GM21528 (cell line): Measurements from ENCODE around the gene PLEKHG1.

ENCODE experiments used
- ATAC-seq: cut with Tn5 transposase; IDR thresholded peaks from one replicate; pipeline ENCODE4 v1.9.1; 2021; ENCODE audit warnings: mild to moderate bottlenecking, moderate library complexity; ENCODE audit not compliant: unreplicated experiment, low FRiP score

The PLEKHG1 gene

GRCh38 chr6:150637266-150637665 is 37.6 kb downstream of the PLEKHG1 start:
- no peak for ATAC-seq

GRCh38 chr6:150638267-150638666 is 38.6 kb downstream of the PLEKHG1 start:
- no peak for ATAC-seq

GRCh38 chr6:150638765-150639164 is 39.1 kb downstream of the PLEKHG1 start:
- no peak for ATAC-seq

- no peak for ATAC-seq
Measured at GRCh38 chr6:150639823-150640331, 40.2 kb downstream of the PLEKHG1 start.

GRCh38 chr6:150640556-150641209 is 41.0 kb downstream of the PLEKHG1 start:
- ATAC-seq, result no peak

- ATAC-seq, result peak; percentile 77
Measured at GRCh38 chr6:150641398-150642139, 41.9 kb downstream of the PLEKHG1 start.

GRCh38 chr6:150646228-150646627 is 46.5 kb downstream of the PLEKHG1 start:
- no peak for ATAC-seq

- no peak for ATAC-seq
Measured at GRCh38 chr6:150647051-150647450, 47.4 kb downstream of the PLEKHG1 start.
